ENCODE measurements around the gene SENP8.

- TF ChIP-seq RAD21 (IDR thresholded peaks at IDR 0.05; ENCODE audit: low read depth) (no peak), YY1 (IDR thresholded peaks at IDR 0.05; ENCODE audit: low read depth) (no peak), USF1 (IDR thresholded peaks at IDR 0.05) (no peak), TAF1 (IDR thresholded peaks at IDR 0.05; ENCODE audit: low read depth) (no peak), REST (IDR thresholded peaks at IDR 0.05; ENCODE audit: low read depth) (no peak)
Observed at GRCh38 chr15:72170691-72171090, 52.5 kb downstream of the SENP8 start.

All from Ishikawa (cell line).